Endothelial cell of umbilical vein (primary cell): Measurements from ENCODE around the gene GCAT. TPM values are rescaled to one million over a fixed set of nuclear protein-coding genes. Genes with fewer than 3 reads are reported as not detected.

ENCODE experiments used
- BruUV-seq: library from RNA; stranded (reverse); fragments of 400-500 nt; replicated peaks from 2 replicates; lab custom pipeline; 2021; lab: Mats Ljungman, UMichigan
- CTCF ChIA-PET: fragments of 300-600, 350-600 bp; sonication (Branson Sonifier 250); formaldehyde crosslinking; loops from one replicate; lab custom pipeline; 2021; ENCODE audit warnings: antibody characterized with exemption, inconsistent platforms; lab: Charles Lee
- POLR2A ChIA-PET: fragments of 300-600, 350-600 bp; sonication (Branson Sonifier 250); formaldehyde crosslinking; loops from one replicate; lab custom pipeline; 2021; ENCODE audit warnings: antibody characterized with exemption, inconsistent platforms; lab: Charles Lee
- DNase-seq: peaks from one replicate; pipeline ENCODE4 v3.0.0-alpha.2; 2011; ENCODE audit warnings: low read depth, low spot score
- FAIRE-seq: peaks from 2 replicates; lab custom pipeline; 2011; peaks lifted over from hg19 to GRCh38; lab: Jason Lieb, UNC
- H2AFZ ChIP-seq: 2 replicates; pipeline ENCODE4 v1.6.0; 2012; ENCODE audit warnings: low read depth, low read length, control low read depth, inconsistent platforms
- H3K27ac ChIP-seq: 2 replicates; pipeline ENCODE4 v1.5.1; 2011; ENCODE audit warnings: low read depth, mild to moderate bottlenecking, control low read depth, low read length, moderate library complexity; ENCODE audit not compliant: insufficient read depth
- H3K27me3 ChIP-seq, 2 experiments: 2 replicates each; pipeline versions ENCODE4 v1.6.0 to v1.6.1; 2011; ENCODE audit warnings: low read length in 2 of 2, mixed read lengths in 1 of 2; ENCODE audit not compliant: control insufficient read depth in 2 of 2, insufficient read depth in 2 of 2
- H3K36me3 ChIP-seq, 2 experiments: 2 replicates in 1 of 2; 3 replicates in 1 of 2; pipeline ENCODE4 v1.5.1; 2011; ENCODE audit warnings: low read length in 2 of 2, mild to moderate bottlenecking in 1 of 2, moderate library complexity in 1 of 2; ENCODE audit not compliant: control insufficient read depth in 2 of 2, insufficient read depth in 2 of 2; ENCODE audit errors: extremely low read depth in 1 of 2
- H3K4me1 ChIP-seq: 3 replicates; pipeline ENCODE4 v1.5.1; 2011; ENCODE audit warnings: mild to moderate bottlenecking, low read length; ENCODE audit not compliant: control insufficient read depth, insufficient read depth; ENCODE audit errors: extremely low read depth
- H3K4me2 ChIP-seq: 2 replicates; pipeline ENCODE4 v1.6.1; 2011; ENCODE audit warnings: low read length, control low read depth, mixed read lengths; ENCODE audit not compliant: insufficient read depth
- H3K4me3 ChIP-seq, 3 experiments: fragments of 200-600 bp in 1 of 3; sonication (generic), shearing (Covaris generic) in 1 of 3; replicated peaks in 1 of 3; 2 replicates each; pipeline ENCODE4 v1.5.1; 2011 to 2016; ENCODE audit warnings: control low read depth in 3 of 3, low read length in 3 of 3, mild to moderate bottlenecking in 2 of 3, inconsistent platforms in 1 of 3, low read depth in 1 of 3, moderate library complexity in 1 of 3; ENCODE audit not compliant: insufficient read depth in 1 of 3
- H3K79me2 ChIP-seq: 2 replicates; pipeline ENCODE4 v1.6.0; 2012; ENCODE audit warnings: low read length, inconsistent platforms; ENCODE audit not compliant: control insufficient read depth, insufficient read depth
- H3K9ac ChIP-seq: replicated peaks from 2 replicates; pipeline ENCODE3; 2011; ENCODE audit warnings: low read length, control low read depth; ENCODE audit not compliant: insufficient read depth; ENCODE audit errors: extremely low read depth
- H3K9me1 ChIP-seq: replicated peaks from 3 replicates; pipeline ENCODE4 v1.6.0; 2011; ENCODE audit warnings: mild to moderate bottlenecking, low read length; ENCODE audit not compliant: control insufficient read depth, insufficient read depth; ENCODE audit errors: extremely low read depth
- H3K9me3 ChIP-seq: replicated peaks from 2 replicates; pipeline ENCODE4 v1.5.1; 2012; ENCODE audit warnings: low read length, inconsistent platforms; ENCODE audit not compliant: control insufficient read depth, insufficient read depth
- H4K20me1 ChIP-seq: replicated peaks from 2 replicates; pipeline ENCODE3; 2011; ENCODE audit warnings: mild to moderate bottlenecking, low read length; ENCODE audit not compliant: control insufficient read depth, insufficient read depth; ENCODE audit errors: extremely low read depth
- CTCF ChIP-seq, 2 donors: IDR thresholded peaks; 1 replicate in 1 of 2; 2 replicates in 1 of 2; pipeline ENCODE4 v1.5.1; 2011; ENCODE audit warnings: low read length in 2 of 2, mild to moderate bottlenecking in 2 of 2, moderate library complexity in 2 of 2, control low read depth in 1 of 2, inconsistent platforms in 1 of 2, low read depth in 1 of 2; ENCODE audit not compliant: insufficient read depth in 1 of 2; ENCODE audit errors: extremely low read depth in 1 of 2
- EZH2 ChIP-seq: IDR thresholded peaks from 2 replicates; pipeline ENCODE4 v1.6.1; 2012; ENCODE audit warnings: borderline replicate concordance, low read depth, mild to moderate bottlenecking, moderate library complexity, low read length, inconsistent platforms; ENCODE audit not compliant: severe bottlenecking
- GATA2 ChIP-seq: IDR thresholded peaks from 2 replicates; pipeline ENCODE4 v1.7.0; 2011; ENCODE audit warnings: low read depth, mild to moderate bottlenecking, moderate library complexity, mixed read lengths, low read length; ENCODE audit not compliant: insufficient read length, insufficient read depth
- JUN ChIP-seq: IDR thresholded peaks from 2 replicates; pipeline ENCODE4 v1.6.1; 2011; ENCODE audit warnings: borderline replicate concordance, low read depth; ENCODE audit not compliant: insufficient read length, insufficient read depth
- MYC ChIP-seq: IDR thresholded peaks from one replicate; pipeline ENCODE4 v1.6.1; 2011; ENCODE audit warnings: mild to moderate bottlenecking, low read depth, low read length
- POLR2A ChIP-seq: IDR thresholded peaks from 2 replicates; pipeline ENCODE4 v1.6.1; 2012; ENCODE audit warnings: low read depth, mild to moderate bottlenecking, control low read depth, low read length
- POLR2AphosphoS5 ChIP-seq: IDR thresholded peaks from 2 replicates; pipeline ENCODE4 v1.6.1; 2012; ENCODE audit warnings: low read depth, mild to moderate bottlenecking, control low read depth, low read length, moderate library complexity; ENCODE audit not compliant: insufficient read depth
- dilution Hi-C: fragments of 300-500 bp; cut with MboI; formaldehyde crosslinking; loops from one replicate; pipeline ENCODE4 v1.15.0; 2019; ENCODE audit warnings: low sequenced_read_pairs; ENCODE audit not compliant: extremely low pct_ligation_motif_present
- intact Hi-C: fragments of 100-400 bp; cut with micrococcal nuclease; formaldehyde crosslinking; loops from one replicate; pipeline ENCODE4 v1.10.0; 2022
- polyA plus RNA-seq, 4 experiments: library from polyadenylated mRNA; depleted of rRNA in 3 of 4; stranded (reverse) in 3 of 4; unstranded in 1 of 4; fragments of >200 nt; gene quantifications; 2 replicates each; pipeline versions ENCODE4 v1.2.1 to v1.2.3, GENCODE V29; 2011 to 2012; ENCODE audit warnings: missing spikeins in 1 of 4
- total RNA-seq: library from RNA; stranded (reverse); gene quantifications from 2 replicates; pipeline ENCODE4 v1.2.3, GENCODE V29; 2021

The GCAT gene
- total and polyA plus RNA-seq, 2 donors (not counting 3 experiments of a cell fraction or from before 2014, with no cell fraction given) = 19.7 TPM

- no peak overlapping the region for H3K9ac ChIP-seq
- TF ChIP-seq GATA2 (no peak), POLR2A (no peak), EZH2 (no peak), POLR2AphosphoS5 (no peak), MYC (no peak), JUN (no peak), CTCF (IDR thresholded peaks at IDR 0.05; ENCODE audit: extremely low read depth in 1 of 2, insufficient read depth in 1 of 2, low read depth in 1 of 2, low read length in 2 of 2) (no peak)
- FAIRE-seq (no peak), DNase-seq (no peak)
- no peak overlapping the region for H3K27ac ChIP-seq
- no peaks in the 10 kb centered on the region for H4K20me1 ChIP-seq
- H2AFZ ChIP-seq = no peak overlapping the region
- no TSS peak for BruUV-seq
- H3K9me3 ChIP-seq = no peaks in the 10 kb centered on the region
- peaks cover 0 to 14% of the 10 kb centered on the region in 2 experiments for H3K36me3 ChIP-seq
- no peak overlapping the region for H3K4me2 ChIP-seq
- no peaks in the 10 kb centered on the region for H3K4me1 ChIP-seq
- peaks cover 0 to 1% of the 10 kb centered on the region in 2 experiments for H3K27me3 ChIP-seq
- no peaks in the 10 kb centered on the region for H3K79me2 ChIP-seq
- H3K4me3 ChIP-seq = no peak overlapping the region
- dilution Hi-C loops = no loop called here
- intact Hi-C loops = no loop called here
- POLR2A ChIA-PET = no interaction called here
- CTCF ChIA-PET = interaction anchor here (2.1 to 3.8 kb wide), 4 partner anchors 9 to 184 kb away, joined by 5 to 24 read pairs (median 11); partner anchors contain the start of gene ANKRD54
- no peaks in the 10 kb centered on the region for H3K9me1 ChIP-seq
Measured at GRCh38 chr22:37827056-37827455, 19.3 kb downstream of the GCAT start.
